Activated T-helper 17 cell treated with anti-CD3 and anti-CD28 coated beads, Interleukin-2, amount 50 U/mL, for 72 hours (primary cell): ENCODE data around the gene DBP. TPM values are rescaled to one million over a fixed set of nuclear protein-coding genes. Genes with fewer than 3 reads are reported as not detected.

Source experiments
- ATAC-seq: fragments of 150-1000 bp; cut with Tn5 transposase; replicated peaks from 2 replicates; pipeline ENCODE4 v1.10.0; 2021; ENCODE audit warnings: mild to moderate bottlenecking, moderate library complexity
- H3K27ac Mint-ChIP-seq: one replicate; pipeline ENCODE4 v1.8.0; 2022; ENCODE audit warnings: mixed read lengths
- H3K27me3 Mint-ChIP-seq: one replicate; pipeline ENCODE4 v1.8.0; 2022; ENCODE audit warnings: mixed read lengths
- H3K36me3 Mint-ChIP-seq: one replicate; pipeline ENCODE4 v1.8.0; 2022; ENCODE audit warnings: low read depth, mild to moderate bottlenecking, mixed read lengths
- H3K4me1 Mint-ChIP-seq: one replicate; pipeline ENCODE4 v1.8.0; 2022; ENCODE audit warnings: mixed read lengths
- H3K4me3 Mint-ChIP-seq: one replicate; pipeline ENCODE4 v1.8.0; 2022; ENCODE audit warnings: mild to moderate bottlenecking, mixed read lengths
- H3K9me3 Mint-ChIP-seq: one replicate; pipeline ENCODE4 v1.8.0; 2022; ENCODE audit warnings: mixed read lengths
- total RNA-seq, 2 donors: library from RNA; stranded (reverse); gene quantifications; one replicate each; pipeline ENCODE4 v1.2.3, GENCODE V29; 2022

Gene DBP
- total RNA-seq, 2 donors from 2014 or later = 5.3 to 9.3 TPM

GRCh38 chr19:48656840-48657474 is 19.8 kb upstream of the DBP start:
- H3K9me3 Mint-ChIP-seq = no peaks in the 10 kb centered on the region
- H3K4me1 Mint-ChIP-seq = peaks cover 9% of the 10 kb centered on the region
- no peak overlapping the region for H3K27ac Mint-ChIP-seq
- no peaks in the 10 kb centered on the region for H3K36me3 Mint-ChIP-seq
- ATAC-seq = no peak
- no peaks in the 10 kb centered on the region for H3K27me3 Mint-ChIP-seq
- H3K4me3 Mint-ChIP-seq = no peak overlapping the region

- H3K27ac Mint-ChIP-seq = no peak overlapping the region
- ATAC-seq = no peak
Observed at GRCh38 chr19:48654299-48655059, 17.3 kb upstream of the DBP start.

GRCh38 chr19:48651683-48652048 is 14.5 kb upstream of the DBP start:
- Mint-ChIP-seq H3K4me3 (no peak overlapping the region), H3K27ac (peak overlapping the region; percentile 41), H3K27me3 (no peaks in the 10 kb centered on the region), H3K36me3 (no peaks in the 10 kb centered on the region), H3K4me1 (peaks cover 11% of the 10 kb centered on the region), H3K9me3 (no peaks in the 10 kb centered on the region)
- no peak for ATAC-seq

More at GRCh38 chr19:48654299-48655059, 17.3 kb upstream of the DBP start:
- Mint-ChIP-seq H3K4me1 (peaks cover 3% of the 10 kb centered on the region), H3K36me3 (no peaks in the 10 kb centered on the region), H3K9me3 (no peaks in the 10 kb centered on the region), H3K4me3 (no peak overlapping the region), H3K27me3 (no peaks in the 10 kb centered on the region)

- Mint-ChIP-seq H3K27me3 (no peaks in the 10 kb centered on the region), H3K4me1 (peaks cover 13% of the 10 kb centered on the region), H3K36me3 (no peaks in the 10 kb centered on the region), H3K9me3 (no peaks in the 10 kb centered on the region), H3K27ac (peak overlapping the region; percentile 41), H3K4me3 (no peak overlapping the region)
- ATAC-seq = no peak
Observed at GRCh38 chr19:48650974-48651682, 13.9 kb upstream of the DBP start.

- peak overlapping the region; percentile 22 for H3K4me3 Mint-ChIP-seq
- no peaks in the 10 kb centered on the region for H3K27me3 Mint-ChIP-seq
- H3K36me3 Mint-ChIP-seq = no peaks in the 10 kb centered on the region
- H3K27ac Mint-ChIP-seq = peak overlapping the region; percentile 24
- no peak for ATAC-seq
- H3K4me1 Mint-ChIP-seq = peaks cover 25% of the 10 kb centered on the region
- H3K9me3 Mint-ChIP-seq = no peaks in the 10 kb centered on the region
Observed at GRCh38 chr19:48648134-48648533, 11.0 kb upstream of the DBP start.

GRCh38 chr19:48646722-48647216 is 9.6 kb upstream of the DBP start:
- Mint-ChIP-seq H3K4me3 (peak overlapping the region; percentile 93), H3K9me3 (no peaks in the 10 kb centered on the region), H3K27me3 (no peaks in the 10 kb centered on the region), H3K27ac (peak overlapping the region; percentile 92), H3K4me1 (peaks cover 25% of the 10 kb centered on the region), H3K36me3 (no peaks in the 10 kb centered on the region)
- no peak for ATAC-seq

GRCh38 chr19:48646001-48646721 is 9.0 kb upstream of the DBP start, which contains the start of gene CA11:
Gene CA11, minus strand, starts transcription at chr19:48646187. Its CDS starts 555 bp downstream, at chr19:48645632.
- H3K36me3 Mint-ChIP-seq = no peaks in the 10 kb centered on the region
- H3K27me3 Mint-ChIP-seq = no peaks in the 10 kb centered on the region
- peaks cover 25% of the 10 kb centered on the region for H3K4me1 Mint-ChIP-seq
- ATAC-seq = peak; percentile 90
- H3K27ac Mint-ChIP-seq = peak within 1 kb of the TSS; percentile 92
- H3K4me3 Mint-ChIP-seq = peak within 1 kb of the TSS; percentile 93
- H3K9me3 Mint-ChIP-seq = no peaks in the 10 kb centered on the region

GRCh38 chr19:48645620-48646000 is 8.4 kb upstream of the DBP start:
- no peaks in the 10 kb centered on the region for H3K27me3 Mint-ChIP-seq
- peaks cover 25% of the 10 kb centered on the region for H3K4me1 Mint-ChIP-seq
- peak overlapping the region; percentile 92 for H3K27ac Mint-ChIP-seq
- no peaks in the 10 kb centered on the region for H3K36me3 Mint-ChIP-seq
- no peaks in the 10 kb centered on the region for H3K9me3 Mint-ChIP-seq
- no peak for ATAC-seq
- peak overlapping the region; percentile 93 for H3K4me3 Mint-ChIP-seq

GRCh38 chr19:48644839-48645619 is 7.8 kb upstream of the DBP start:
- H3K27me3 Mint-ChIP-seq = no peaks in the 10 kb centered on the region
- H3K36me3 Mint-ChIP-seq = no peaks in the 10 kb centered on the region
- peaks cover 25% of the 10 kb centered on the region for H3K4me1 Mint-ChIP-seq
- H3K4me3 Mint-ChIP-seq = peak overlapping the region; percentile 93
- H3K27ac Mint-ChIP-seq = peak overlapping the region; percentile 92
- peak; percentile 52 for ATAC-seq
- H3K9me3 Mint-ChIP-seq = no peaks in the 10 kb centered on the region

GRCh38 chr19:48644355-48644754 is 7.2 kb upstream of the DBP start:
- Mint-ChIP-seq H3K9me3 (no peaks in the 10 kb centered on the region), H3K27me3 (no peaks in the 10 kb centered on the region), H3K27ac (no peak overlapping the region), H3K4me3 (peak overlapping the region; percentile 93), H3K36me3 (no peaks in the 10 kb centered on the region), H3K4me1 (peaks cover 29% of the 10 kb centered on the region)
- no peak for ATAC-seq

- Mint-ChIP-seq H3K27ac (no peak overlapping the region), H3K4me1 (peaks cover 33% of the 10 kb centered on the region), H3K4me3 (no peak overlapping the region), H3K9me3 (no peaks in the 10 kb centered on the region), H3K36me3 (peaks cover 1% of the 10 kb centered on the region), H3K27me3 (no peaks in the 10 kb centered on the region)
- no peak for ATAC-seq
Observed at GRCh38 chr19:48642862-48643261, 5.7 kb upstream of the DBP start.

- H3K36me3 Mint-ChIP-seq = peaks cover 6% of the 10 kb centered on the region
- H3K4me1 Mint-ChIP-seq = peaks cover 35% of the 10 kb centered on the region
- no peak for ATAC-seq
- H3K9me3 Mint-ChIP-seq = peaks cover 4% of the 10 kb centered on the region
- no peak overlapping the region for H3K27ac Mint-ChIP-seq
- no peak overlapping the region for H3K4me3 Mint-ChIP-seq
- H3K27me3 Mint-ChIP-seq = no peaks in the 10 kb centered on the region
Observed at GRCh38 chr19:48641850-48642249, 4.7 kb upstream of the DBP start.

- Mint-ChIP-seq H3K9me3 (peaks cover 4% of the 10 kb centered on the region), H3K36me3 (peaks cover 6% of the 10 kb centered on the region), H3K27ac (peak overlapping the region; percentile 99), H3K27me3 (no peaks in the 10 kb centered on the region), H3K4me3 (peak overlapping the region; percentile 96), H3K4me1 (peaks cover 28% of the 10 kb centered on the region)
- ATAC-seq = no peak
Observed at GRCh38 chr19:48639483-48640375, 2.5 kb upstream of the DBP start.
